Calu3 (cell line): ENCODE data around the gene LAMTOR4. TPM values are rescaled to one million over a fixed set of nuclear protein-coding genes. Genes with fewer than 3 reads are reported as not detected.

Experiments
- BruUV-seq: library from RNA; stranded (reverse); fragments of 400-500 nt; replicated peaks from 2 replicates; lab custom pipeline; 2021; lab: Mats Ljungman, UMichigan
- CTCF ChIA-PET: fragments of 300-600 bp; sonication (Branson Sonifier 250); formaldehyde crosslinking; loops from one replicate; lab custom pipeline; 2022; ENCODE audit warnings: antibody characterized with exemption; lab: Charles Lee
- DNase-seq: peaks from one replicate; pipeline ENCODE4 v3.0.0; 2022
- H3K27ac Mint-ChIP-seq: one replicate; pipeline ENCODE4 v1.8.0; 2022; ENCODE audit warnings: mixed read lengths; ENCODE audit not compliant: unreplicated experiment
- H3K27me3 Mint-ChIP-seq: one replicate; pipeline ENCODE4 v1.8.0; 2022; ENCODE audit warnings: mixed read lengths; ENCODE audit not compliant: unreplicated experiment
- H3K36me3 Mint-ChIP-seq: one replicate; pipeline ENCODE4 v1.8.0; 2022; ENCODE audit warnings: mild to moderate bottlenecking, moderate library complexity, mixed read lengths; ENCODE audit not compliant: insufficient read depth, unreplicated experiment
- H3K4me1 Mint-ChIP-seq: one replicate; pipeline ENCODE4 v1.8.0; 2022; ENCODE audit warnings: mild to moderate bottlenecking, low read depth, mixed read lengths; ENCODE audit not compliant: unreplicated experiment
- H3K4me3 Mint-ChIP-seq: one replicate; pipeline ENCODE4 v1.8.0; 2022; ENCODE audit warnings: mild to moderate bottlenecking, low read depth, moderate library complexity, mixed read lengths; ENCODE audit not compliant: unreplicated experiment
- H3K9me3 Mint-ChIP-seq: one replicate; pipeline ENCODE4 v1.8.0; 2022; ENCODE audit warnings: low read depth, mixed read lengths; ENCODE audit not compliant: unreplicated experiment
- intact Hi-C: fragments of 100-400 bp; cut with micrococcal nuclease; formaldehyde crosslinking; loops from one replicate; pipeline ENCODE4 v1.10.0; 2022; ENCODE audit not compliant: unreplicated experiment
- total RNA-seq: library from RNA; stranded (reverse); gene quantifications from 2 replicates; pipeline ENCODE4 v1.2.3, GENCODE V29; 2022
- TF ChIP-seq, protein P1 (sequence below): fragments of 200-600 bp; IDR thresholded peaks from one replicate; pipeline ENCODE4 v1.8.0; 2022; ENCODE audit warnings: antibody characterized with exemption; ENCODE audit not compliant: unreplicated experiment

Gene LAMTOR4
- total RNA-seq, 1 experiment from 2014 or later, result 43.6 TPM

DNA sequence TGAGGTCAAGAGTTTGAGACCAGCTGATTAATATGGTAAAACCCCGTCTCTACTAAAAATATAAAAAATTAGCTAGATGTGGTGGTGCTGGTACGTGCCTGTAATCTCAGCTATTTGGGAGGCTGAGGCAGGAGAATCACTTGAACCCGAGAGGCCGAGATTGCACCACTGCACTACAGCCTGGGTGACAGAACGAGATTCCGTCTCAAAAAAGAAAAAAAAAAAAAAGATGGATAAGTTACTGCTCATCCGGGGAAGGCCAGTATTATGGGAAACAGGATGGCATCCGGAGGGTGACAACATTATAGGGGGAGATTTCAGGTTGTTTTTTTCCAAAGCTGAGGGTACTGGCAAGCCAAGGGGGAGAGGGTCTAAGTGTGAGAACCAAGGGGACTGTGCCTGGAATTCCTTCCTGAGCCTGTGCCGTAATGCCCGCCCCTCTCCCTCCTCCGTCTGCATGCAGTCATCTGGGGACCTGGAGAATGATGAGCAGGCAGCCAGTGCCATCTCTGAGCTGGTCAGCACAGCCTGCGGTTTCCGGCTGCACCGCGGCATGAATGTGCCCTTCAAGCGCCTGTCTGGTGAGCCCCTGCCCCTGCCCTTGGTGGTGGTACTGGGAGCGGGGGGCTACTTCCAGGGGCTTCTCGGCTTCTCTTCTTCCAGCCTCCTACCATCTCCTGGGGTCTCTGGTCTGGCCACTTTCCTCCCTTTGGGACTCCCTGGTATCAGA is 4.4 kb downstream of the LAMTOR4 start:
- no peak for DNase-seq
- TF ChIP-seq, protein P1, sequence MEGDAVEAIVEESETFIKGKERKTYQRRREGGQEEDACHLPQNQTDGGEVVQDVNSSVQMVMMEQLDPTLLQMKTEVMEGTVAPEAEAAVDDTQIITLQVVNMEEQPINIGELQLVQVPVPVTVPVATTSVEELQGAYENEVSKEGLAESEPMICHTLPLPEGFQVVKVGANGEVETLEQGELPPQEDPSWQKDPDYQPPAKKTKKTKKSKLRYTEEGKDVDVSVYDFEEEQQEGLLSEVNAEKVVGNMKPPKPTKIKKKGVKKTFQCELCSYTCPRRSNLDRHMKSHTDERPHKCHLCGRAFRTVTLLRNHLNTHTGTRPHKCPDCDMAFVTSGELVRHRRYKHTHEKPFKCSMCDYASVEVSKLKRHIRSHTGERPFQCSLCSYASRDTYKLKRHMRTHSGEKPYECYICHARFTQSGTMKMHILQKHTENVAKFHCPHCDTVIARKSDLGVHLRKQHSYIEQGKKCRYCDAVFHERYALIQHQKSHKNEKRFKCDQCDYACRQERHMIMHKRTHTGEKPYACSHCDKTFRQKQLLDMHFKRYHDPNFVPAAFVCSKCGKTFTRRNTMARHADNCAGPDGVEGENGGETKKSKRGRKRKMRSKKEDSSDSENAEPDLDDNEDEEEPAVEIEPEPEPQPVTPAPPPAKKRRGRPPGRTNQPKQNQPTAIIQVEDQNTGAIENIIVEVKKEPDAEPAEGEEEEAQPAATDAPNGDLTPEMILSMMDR, result no peak
- Mint-ChIP-seq H3K4me1 (peaks cover 27% of the 10 kb centered on the region), H3K9me3 (no peaks in the 10 kb centered on the region), H3K4me3 (no peak overlapping the region), H3K36me3 (peaks cover 50% of the 10 kb centered on the region), H3K27ac (no peak overlapping the region), H3K27me3 (no peaks in the 10 kb centered on the region)
- intact Hi-C loops, result no loop called here
- CTCF ChIA-PET, result no interaction called here
- no TSS peak for BruUV-seq

GRCh38 chr7:100153708-100154535 is 5.2 kb downstream of the LAMTOR4 start:
- no peak for DNase-seq
- H3K4me3 Mint-ChIP-seq, result no peak overlapping the region
- BruUV-seq, result no TSS peak
- CTCF ChIA-PET, result no interaction called here
- TF ChIP-seq, protein P1, result no peak
- intact Hi-C loops, result no loop called here
- no peaks in the 10 kb centered on the region for H3K27me3 Mint-ChIP-seq
- peaks cover 19% of the 10 kb centered on the region for H3K4me1 Mint-ChIP-seq
- no peaks in the 10 kb centered on the region for H3K9me3 Mint-ChIP-seq
- no peak overlapping the region for H3K27ac Mint-ChIP-seq
- H3K36me3 Mint-ChIP-seq, result peaks cover 50% of the 10 kb centered on the region

DNA sequence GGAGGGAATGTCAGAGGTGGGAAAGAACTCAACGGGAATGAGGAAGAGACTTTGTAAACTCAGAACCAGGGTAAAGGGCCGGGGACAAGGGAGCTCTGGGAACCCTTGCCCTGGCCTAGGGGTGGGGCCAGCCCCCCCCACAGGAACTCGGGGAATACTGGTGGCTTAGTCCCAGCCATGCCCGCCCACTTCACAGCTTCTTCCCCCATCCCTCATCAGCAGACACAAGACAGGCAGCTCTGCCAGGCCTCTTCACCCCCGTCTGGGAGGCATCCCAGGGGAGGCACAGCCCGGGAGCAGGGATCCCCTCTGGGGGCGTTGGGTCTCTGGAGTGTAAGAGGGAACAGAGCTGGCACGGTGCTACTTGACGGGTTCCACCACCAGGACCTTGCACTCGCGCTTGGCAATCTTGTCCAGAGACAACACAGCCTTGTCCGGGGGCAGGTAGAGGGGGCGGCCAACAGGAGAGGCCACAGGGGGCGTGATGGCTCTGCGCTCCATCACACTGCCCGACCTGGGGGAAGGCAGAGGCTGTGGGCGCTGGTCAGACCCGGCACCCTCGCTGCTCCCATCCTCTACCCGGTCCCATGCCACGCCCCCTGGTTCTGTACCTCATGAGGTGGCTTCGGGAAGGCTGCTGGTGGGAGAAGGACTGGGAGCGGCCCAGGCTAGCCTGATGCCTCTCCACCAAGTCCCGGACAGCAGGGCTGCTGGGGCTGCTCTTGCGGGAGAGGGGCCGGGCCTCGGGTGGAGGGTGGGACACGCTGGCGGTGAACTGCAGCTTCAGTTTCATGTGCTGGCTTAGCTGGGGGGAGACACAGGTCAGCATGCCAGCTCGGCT is 6.2 kb downstream of the LAMTOR4 start:
- BruUV-seq, result no TSS peak
- TF ChIP-seq, protein P1, result no peak
- intact Hi-C loops, result no loop called here
- Mint-ChIP-seq H3K27ac (no peak overlapping the region), H3K9me3 (no peaks in the 10 kb centered on the region), H3K4me3 (no peak overlapping the region), H3K4me1 (peaks cover 19% of the 10 kb centered on the region), H3K36me3 (peaks cover 53% of the 10 kb centered on the region), H3K27me3 (no peaks in the 10 kb centered on the region)
- DNase-seq, result no peak
- CTCF ChIA-PET, result no interaction called here

DNA sequence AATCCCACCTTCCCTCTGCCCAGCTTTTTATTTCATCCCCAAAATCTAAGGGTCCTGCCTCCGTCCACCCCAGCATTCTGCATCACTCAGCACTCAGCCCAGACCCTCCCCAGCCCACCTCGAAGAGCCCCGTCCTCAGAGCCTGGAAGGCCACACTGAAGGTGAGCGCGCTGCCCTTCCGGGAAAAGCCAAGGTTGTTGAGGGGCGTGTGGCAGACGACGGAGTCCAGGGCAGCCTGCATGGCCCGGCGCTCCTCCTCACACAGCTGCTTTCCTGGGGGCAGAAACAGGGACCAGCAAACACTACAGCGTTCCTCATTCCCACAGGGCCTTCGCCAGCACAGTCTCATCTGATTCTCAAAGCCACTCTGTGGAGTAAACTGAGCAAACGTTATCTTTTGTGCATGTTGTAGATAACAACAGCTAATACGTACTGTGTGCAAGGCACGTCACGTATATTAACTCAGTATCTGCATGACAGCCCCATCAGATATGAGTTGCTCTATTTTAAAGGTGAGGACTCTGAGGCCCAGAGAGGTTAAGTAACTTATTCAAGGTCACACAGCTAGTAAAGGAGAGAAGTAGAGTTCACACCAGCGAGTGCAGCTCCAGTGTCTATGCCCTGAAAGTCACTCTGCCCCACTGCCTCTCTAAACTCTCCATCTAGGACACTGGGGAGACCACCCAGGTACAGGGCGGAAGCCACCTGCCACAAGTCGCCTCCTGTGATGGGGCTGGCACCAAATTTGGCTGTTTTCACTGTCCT is 7.0 kb downstream of the LAMTOR4 start:
- no peaks in the 10 kb centered on the region for H3K27me3 Mint-ChIP-seq
- no peak overlapping the region for H3K27ac Mint-ChIP-seq
- no peak for DNase-seq
- H3K36me3 Mint-ChIP-seq, result peaks cover 56% of the 10 kb centered on the region
- TF ChIP-seq, protein P1, result no peak
- H3K4me1 Mint-ChIP-seq, result peaks cover 10% of the 10 kb centered on the region
- BruUV-seq, result no TSS peak
- H3K9me3 Mint-ChIP-seq, result no peaks in the 10 kb centered on the region
- CTCF ChIA-PET, result no interaction called here
- H3K4me3 Mint-ChIP-seq, result no peak overlapping the region
- intact Hi-C loops, result no loop called here
